ENCODE results near the gene GSK3A.

GSK3A gene

DNA sequence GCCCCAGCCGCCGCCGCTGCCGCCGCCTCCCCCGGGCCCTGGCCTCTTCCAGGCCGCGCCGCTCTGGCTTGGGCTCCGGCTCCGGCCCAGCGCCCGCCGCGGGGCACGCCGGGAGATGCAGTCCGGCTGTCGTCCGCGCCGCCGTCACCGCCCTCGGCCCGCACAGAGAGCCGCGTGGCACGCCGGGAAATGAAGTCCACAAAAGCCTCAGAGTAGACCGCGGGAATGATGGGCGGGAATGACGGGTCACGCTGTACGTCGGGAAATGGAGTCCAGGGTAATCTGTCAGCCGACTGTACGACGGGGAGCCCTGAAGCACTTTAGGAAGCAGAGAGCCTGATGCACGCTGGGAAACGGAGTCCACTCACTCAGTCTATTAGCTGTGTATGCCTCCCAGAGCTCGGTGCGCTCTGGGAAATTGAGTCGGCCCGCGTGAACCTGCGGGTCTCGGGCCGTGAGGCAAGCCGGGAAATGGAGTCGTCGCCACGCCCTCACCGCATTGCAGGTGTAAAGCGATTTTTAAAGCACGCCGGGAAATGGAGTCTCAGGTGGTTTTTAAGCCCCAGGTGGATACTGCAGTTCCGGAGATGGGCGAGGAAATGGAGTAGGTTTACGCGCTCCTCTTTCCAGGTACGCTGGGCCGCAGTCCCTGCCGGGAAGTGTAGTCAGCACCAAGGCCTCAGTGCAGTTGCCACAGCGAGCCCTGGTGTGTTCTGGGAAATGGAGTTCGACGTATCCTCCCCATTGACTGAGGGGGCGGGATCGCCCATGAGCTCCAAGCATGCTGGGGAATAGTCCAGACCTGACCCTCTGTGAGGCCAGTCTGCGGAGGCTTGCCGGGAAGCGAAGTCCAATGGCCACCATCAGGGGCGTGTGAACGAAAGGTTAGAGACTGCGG, at the start of gene GSK3A:
Gene GSK3A (minus strand): TSS at position 91 of the 898 bp plus-strand sequence. CDS start 137 bp downstream, outside the sequence.
- DNase-seq (ENCODE audit: extremely low read depth, low read depth) = peak; percentile 98
- TF ChIP-seq, protein P1, sequence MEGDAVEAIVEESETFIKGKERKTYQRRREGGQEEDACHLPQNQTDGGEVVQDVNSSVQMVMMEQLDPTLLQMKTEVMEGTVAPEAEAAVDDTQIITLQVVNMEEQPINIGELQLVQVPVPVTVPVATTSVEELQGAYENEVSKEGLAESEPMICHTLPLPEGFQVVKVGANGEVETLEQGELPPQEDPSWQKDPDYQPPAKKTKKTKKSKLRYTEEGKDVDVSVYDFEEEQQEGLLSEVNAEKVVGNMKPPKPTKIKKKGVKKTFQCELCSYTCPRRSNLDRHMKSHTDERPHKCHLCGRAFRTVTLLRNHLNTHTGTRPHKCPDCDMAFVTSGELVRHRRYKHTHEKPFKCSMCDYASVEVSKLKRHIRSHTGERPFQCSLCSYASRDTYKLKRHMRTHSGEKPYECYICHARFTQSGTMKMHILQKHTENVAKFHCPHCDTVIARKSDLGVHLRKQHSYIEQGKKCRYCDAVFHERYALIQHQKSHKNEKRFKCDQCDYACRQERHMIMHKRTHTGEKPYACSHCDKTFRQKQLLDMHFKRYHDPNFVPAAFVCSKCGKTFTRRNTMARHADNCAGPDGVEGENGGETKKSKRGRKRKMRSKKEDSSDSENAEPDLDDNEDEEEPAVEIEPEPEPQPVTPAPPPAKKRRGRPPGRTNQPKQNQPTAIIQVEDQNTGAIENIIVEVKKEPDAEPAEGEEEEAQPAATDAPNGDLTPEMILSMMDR (IDR thresholded peaks at IDR 0.05; ENCODE audit: low read depth, low read length) = no peak

DNA sequence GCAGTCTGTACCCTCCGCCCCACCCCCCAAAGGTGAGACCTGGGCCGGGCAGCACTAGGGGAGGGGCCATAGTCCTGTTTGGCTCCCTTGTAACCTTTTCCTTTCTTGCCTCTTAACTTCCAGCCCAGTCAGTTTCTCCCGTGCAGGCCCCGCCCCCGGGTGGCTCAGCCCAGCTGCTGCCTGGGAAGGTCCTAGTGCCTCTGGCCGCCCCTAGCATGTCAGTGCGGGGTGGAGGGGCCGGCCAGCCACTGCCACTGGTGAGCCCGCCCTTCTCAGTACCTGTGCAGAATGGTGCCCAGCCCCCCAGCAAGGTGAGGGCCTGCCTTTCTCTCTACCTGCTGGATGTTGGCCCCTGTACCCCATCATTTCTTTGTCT, 49.0 kb upstream of the GSK3A start:
- no peak for DNase-seq (ENCODE audit: extremely low read depth, low read depth)
- TF ChIP-seq, protein P1 (IDR thresholded peaks at IDR 0.05; ENCODE audit: low read depth, low read length) = no peak

DNA sequence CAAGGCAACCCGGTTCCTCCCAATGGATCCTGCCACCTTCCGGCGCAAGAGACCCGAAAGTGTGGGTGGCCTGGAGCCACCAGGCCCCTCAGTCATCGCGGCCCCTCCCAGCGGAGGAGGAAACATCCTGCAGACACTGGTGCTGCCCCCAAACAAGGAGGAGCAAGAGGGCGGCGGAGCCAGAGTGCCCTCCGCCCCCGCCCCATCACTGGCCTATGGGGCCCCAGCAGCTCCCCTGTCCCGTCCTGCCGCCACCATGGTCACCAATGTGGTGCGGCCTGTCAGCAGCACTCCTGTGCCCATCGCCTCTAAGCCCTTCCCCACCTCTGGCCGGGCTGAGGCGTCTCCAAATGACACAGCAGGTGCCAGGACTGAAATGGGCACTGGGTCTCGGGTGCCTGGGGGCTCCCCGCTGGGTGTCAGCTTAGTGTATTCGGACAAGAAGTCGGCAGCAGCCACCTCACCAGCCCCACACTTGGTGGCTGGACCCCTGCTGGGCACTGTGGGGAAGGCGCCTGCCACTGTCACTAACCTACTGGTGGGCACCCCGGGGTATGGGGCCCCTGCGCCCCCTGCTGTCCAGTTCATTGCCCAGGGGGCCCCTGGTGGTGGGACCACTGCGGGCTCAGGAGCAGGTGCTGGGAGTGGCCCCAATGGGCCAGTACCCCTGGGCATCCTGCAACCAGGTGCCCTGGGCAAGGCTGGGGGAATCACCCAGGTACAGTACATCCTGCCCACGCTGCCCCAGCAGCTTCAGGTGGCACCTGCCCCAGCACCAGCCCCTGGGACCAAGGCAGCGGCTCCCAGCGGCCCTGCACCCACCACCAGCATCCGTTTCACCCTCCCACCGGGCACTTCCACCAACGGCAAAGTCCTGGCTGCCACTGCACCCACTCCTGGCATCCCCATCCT, 48.4 kb upstream of the GSK3A start:
- TF ChIP-seq, protein P1 (IDR thresholded peaks at IDR 0.05; ENCODE audit: low read depth, low read length) = peak; percentile 39
- no peak for DNase-seq (ENCODE audit: extremely low read depth, low read depth)

DNA sequence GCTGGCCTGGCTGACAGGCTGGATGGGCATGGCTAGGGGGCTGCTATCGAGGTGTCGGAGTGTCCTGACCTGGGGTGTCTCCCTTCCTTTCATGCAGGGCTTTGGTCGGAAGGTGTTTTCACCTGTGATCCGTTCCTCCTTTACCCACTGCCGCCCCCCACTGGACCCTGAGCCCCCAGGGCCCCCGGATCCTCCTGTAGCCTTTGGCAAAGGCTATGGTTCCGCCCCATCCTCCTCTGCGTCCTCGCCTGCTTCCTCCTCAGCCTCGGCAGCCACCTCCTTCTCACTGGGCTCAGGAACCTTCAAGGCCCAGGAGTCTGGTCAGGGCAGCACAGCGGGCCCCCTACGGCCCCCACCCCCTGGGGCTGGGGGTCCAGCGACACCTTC, 47.7 kb upstream of the GSK3A start:
- DNase-seq (ENCODE audit: extremely low read depth, low read depth) = no peak
- TF ChIP-seq, protein P1 (IDR thresholded peaks at IDR 0.05; ENCODE audit: low read depth, low read length) = no peak

DNA sequence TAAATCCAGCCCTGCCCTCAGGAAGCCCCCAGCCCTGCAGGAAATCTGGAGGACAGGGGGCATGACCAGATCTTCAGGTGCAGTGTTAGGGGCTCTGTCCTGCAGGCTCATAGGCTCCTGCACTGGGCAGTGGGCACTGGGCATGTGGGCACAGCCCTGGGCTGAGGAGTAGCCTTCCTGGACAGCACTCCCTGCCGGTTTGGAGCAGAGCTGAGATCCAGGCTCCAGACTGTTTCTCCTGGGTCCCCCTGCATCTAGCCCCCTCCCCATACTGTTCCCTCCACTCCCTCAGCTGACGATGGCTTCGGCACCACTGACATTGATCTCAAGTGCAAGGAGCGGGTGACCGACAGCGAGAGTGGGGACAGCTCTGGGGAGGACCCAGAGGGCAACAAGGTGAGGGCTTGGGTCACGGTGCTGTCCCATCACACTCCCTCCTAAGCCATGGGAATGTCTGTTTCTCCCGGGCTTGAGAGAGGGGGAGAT, 47.2 kb upstream of the GSK3A start:
- DNase-seq (ENCODE audit: extremely low read depth, low read depth) = no peak
- TF ChIP-seq, protein P1 (IDR thresholded peaks at IDR 0.05; ENCODE audit: low read depth, low read length) = no peak

DNA sequence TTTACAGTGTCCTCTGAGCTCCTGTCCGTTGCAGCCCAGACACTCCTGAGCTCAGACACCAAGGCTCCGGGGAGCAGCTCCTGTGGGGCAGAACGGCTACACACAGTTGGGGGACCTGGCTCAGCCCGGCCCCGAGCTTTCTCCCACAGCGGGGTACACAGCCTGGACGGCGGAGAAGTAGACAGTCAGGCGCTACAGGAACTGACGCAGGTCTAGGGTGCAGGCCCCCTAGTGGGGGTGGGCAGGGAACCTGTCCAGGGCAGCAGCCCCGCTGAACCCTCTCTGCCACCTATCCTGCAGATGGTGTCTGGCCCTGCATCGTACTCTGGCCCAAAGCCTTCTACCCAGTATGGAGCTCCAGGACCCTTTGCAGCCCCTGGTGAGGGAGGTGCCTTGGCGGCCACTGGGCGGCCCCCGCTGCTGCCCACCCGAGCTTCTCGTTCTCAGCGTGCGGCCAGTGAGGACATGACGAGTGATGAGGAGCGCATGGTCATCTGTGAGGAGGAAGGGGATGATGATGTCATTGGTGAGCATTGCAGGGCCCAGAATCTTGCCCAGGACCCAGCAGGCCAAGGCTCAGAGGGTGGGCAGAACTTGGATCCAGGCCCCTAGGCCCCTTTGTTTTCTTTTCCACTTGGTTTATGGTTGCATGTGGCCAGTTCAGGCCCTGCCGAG, 46.6 kb upstream of the GSK3A start:
- no peak for DNase-seq (ENCODE audit: extremely low read depth, low read depth)
- TF ChIP-seq, protein P1 (IDR thresholded peaks at IDR 0.05; ENCODE audit: low read depth, low read length) = no peak; the same call in 1 of the 2 replicates

Data from AG09319 (cell line).